HuH-7 (cell line): ENCODE data around the gene VAMP3.

Source experiments
- DNase-seq: peaks from one replicate; pipeline ENCODE4 v3.0.0; 2011; ENCODE audit warnings: low spot score

The VAMP3 gene, protein sequence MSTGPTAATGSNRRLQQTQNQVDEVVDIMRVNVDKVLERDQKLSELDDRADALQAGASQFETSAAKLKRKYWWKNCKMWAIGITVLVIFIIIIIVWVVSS

DNA sequence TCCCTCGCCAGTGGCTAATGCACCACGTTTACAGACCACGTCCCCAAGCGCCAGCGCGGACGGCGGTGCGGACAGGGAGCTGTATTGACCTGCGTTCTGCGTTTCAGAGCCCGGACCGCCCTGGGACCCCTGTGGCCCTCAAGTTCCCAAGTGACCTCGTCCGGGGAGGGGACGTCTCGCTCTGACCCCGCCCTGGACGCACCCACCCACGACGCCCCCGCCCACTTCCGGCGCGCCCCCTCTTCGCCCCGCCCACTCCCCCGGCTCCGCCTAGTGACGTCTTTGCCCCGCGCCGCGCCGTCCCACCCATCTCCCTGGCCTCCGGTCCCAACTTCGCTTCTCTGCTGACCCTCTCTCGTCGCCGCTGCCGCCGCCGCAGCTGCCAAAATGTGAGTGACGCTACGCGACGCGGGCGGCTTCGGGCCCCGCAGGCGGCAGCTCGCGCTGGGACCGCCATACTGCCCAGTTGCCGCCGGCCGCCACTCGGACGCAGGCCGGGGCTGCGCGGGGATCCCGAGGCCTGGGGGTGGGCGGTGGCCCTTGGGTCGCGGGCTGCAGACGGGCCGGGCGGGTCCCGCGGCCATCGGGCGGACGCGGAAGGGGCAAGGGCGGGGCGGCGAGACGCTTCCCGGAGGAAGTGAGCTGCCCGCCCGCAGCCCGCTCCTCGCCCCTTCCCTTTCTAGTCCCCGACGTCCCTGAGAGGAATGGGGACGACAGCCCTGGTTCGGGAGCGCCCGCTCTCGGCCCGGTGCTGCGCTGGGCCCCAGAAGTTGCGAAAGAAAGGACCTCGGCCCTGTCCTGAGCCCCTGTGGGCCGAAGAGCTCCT lies at the start of gene VAMP3:
Gene VAMP3 (plus strand): TSS at position 300 of the 826 bp plus-strand sequence. CDS start 88 bp downstream, at position 388.
- DNase-seq, result peak; percentile 84

DNA sequence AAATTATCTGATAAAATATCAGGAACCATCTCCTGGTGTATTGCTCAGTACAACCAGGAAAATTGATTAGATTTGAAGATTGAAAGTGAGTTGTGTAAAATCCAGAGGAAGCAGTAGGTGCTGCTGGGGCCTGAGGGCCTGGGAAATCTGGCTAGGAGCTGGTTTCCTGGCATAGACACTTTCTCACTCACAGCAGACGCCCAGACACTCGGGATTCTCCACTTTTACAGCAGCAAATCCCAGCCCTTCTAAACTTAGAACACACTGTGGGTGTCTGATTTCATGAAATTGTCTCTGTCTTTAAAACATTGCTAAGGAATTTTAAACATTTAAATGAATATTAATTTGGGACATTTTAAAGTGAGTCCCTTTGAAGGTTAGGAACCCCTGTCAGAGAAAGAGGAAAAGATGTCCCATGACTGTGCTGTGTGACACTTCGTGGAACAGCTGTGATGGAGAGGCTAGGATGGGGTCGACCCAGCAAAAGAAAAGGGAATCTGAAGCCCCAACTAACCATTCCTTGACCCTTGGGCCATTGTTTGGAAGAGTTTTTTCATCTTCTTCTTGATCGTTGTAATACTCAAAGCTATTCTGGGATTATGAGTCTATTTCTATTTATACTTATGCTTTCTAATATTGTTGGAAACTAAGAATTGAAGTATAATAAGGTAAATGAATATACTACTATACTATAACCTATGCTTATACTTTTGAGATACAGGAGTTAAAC lies 49.0 kb upstream of the VAMP3 start:
- DNase-seq, result no peak

DNA sequence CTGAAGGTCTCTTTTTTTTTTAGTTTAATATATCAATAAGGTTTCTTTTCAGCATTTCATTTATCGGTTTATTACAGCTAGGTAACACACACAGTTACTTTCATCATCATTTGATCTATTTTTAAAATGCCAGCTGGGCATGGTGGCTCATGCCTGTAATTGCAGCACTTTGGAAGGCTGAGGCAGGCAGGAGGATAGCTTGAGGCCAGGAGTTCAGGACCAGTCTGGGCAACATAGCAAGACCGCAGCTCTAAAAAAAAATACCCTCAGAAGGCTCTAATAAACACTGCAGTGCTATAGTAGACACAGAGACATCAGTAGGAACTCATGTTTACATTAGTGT lies 48.5 kb upstream of the VAMP3 start:
- DNase-seq, result no peak

DNA sequence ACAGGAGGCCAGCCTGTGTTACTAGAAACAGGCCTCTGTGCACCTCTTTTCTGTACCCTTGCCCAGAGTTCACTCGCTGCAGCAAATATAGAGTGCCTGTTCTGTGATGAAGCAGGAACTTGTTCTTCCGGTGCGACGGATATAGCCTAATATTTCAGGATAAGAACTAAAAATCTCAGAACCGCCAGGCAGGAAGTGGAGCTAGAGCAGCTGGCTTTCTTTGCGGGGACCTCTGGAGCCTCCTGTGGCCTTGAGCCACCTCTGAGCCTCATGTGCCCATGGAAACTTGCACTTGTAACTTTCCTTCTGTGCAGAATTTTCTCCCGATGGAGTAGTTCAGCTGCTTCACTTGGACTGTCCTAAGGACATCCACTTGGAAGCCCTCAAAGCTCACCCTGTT lies 44.5 kb upstream of the VAMP3 start:
- no peak for DNase-seq

DNA sequence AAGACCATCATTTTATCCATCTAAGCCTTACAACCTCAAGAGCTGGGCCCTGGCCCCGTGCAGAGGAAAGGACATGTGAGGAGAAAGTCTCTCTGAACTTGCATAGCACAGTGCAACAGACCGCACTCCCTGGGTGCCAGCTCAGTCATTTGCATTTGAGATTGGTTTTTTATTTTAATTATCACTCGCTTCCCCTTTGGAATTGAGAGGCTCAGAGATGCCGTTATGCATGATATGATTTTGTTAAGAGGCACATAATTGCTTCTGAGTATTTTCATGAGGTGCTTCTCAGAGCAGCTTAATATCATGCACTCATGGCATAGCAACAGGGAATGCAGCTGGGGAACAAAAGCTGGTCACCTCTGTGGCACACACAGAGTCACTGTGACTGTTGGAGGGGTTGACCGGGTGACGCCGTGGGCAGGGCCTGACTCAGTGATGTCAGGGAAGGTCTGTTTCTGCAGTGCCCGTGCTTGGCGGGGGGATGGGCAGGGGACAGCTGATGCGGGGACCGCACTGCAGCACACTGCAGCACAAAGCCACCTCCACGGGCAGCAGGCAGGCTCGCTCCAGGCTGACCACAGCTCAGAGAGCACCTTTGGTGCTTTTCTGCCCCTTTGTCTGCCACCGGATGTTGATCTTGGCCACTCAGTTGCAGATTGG lies 43.2 kb upstream of the VAMP3 start:
- DNase-seq, result no peak

DNA sequence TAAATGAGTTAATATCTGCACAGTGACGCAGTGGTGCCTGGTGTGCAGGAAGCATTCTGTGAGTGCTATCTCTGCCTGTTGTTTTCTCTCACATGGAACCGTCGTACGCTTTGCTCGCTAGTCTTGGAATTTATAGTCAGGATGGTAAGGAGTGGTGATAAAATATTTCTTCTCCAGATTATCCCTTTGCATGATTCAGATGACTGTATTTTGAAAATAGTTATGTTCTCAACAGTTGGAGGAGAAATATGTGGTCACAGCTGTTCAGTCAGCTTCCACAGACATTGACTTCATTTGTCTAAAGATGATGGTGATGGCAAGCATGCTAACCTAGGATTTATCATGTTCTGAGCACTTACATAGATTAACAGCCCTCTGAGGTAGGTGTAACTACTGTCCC lies 41.3 kb upstream of the VAMP3 start:
- DNase-seq, result no peak

DNA sequence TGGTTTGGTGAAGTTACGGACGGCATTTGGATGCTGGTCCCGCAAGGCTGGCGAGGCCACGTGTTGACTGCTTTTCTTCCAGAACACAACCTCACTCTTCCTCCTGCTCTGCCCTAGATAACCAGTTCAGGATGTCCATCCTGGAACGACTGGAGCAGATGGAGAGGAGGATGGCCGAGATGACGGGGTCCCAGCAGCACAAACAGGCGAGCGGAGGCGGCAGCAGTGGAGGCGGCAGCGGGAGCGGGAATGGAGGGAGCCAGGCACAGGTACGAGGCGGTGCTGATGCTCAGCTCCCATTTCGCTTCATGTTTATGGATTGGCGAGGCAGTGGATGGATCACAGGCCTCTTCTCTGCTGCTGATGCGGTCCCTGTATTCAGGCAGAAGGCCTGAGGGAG lies 38.8 kb upstream of the VAMP3 start:
- DNase-seq, result no peak

DNA sequence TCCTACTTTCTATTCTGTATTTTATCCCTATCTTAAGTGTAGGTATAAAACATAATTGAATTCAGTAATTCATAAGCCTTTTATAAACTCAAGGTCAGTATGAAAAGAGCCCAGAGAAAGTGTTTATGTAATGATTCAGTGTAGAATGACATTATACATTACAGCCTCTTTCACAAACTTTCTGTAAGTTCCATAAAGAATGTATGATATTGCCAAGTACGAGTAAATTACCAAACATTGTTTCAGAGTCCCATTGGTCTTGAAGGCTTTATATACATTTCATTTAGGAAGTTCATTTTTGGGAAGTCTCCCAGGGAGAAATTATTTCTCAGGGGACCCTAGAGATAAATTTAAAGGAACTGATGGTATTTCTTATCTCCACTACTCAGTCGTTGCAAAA lies 37.8 kb upstream of the VAMP3 start:
- no peak for DNase-seq

DNA sequence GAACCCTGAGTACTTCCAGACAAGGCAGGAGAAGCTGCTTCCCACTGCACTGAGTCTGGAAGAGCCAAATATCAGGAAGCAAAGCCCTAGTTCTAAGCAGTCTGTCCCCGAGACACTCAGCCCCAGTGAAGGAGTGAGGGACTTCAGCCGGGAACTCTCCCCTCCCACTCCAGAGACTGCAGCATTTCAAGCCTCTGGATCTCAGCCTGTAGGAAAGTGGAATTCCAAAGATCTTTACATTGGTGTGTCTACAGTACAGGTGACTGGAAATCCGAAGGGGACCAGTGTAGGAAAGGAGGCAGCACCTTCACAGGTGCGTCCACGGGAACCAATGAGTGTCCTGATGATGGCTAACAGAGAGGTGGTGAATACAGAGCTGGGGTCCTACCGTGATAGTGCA lies 33.1 kb upstream of the VAMP3 start:
- DNase-seq, result no peak

DNA sequence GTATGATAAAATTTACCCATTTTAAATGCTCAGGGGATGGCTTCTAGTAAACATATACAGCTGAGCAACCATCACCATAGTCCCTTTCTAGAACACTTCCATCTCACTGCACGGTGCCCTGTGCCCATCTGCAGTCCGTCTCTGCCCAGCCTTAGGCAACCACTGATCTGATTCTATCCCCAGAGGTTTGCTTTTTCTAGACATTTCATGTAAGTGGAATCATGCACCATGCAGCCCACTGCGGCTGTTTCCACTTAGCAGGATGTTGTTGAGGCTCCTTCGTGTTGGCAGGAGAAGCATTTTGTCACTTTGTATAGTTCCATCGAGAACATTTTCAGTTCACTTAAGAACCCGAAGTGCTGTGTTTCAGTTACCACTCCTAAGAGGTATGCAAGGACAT lies 27.8 kb upstream of the VAMP3 start:
- no peak for DNase-seq

DNA sequence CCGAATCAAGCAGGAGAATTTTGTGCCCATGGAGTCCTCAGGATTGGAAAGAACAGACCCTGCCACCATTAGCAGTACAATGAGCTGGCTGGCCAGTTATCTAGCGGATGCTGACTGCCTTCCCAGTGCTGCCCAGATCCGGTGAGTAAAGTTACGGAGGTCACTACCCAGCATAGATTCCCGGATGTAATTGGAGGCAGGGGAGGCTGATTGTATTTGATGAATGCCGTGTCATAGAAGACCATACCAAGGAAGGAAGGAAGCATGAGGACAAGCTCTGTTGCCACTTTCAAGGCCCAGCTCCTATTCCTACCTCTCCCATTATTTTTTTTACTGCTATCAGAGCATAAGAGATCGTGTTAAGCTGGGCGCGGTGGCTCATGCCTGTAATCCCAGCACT lies 26.2 kb upstream of the VAMP3 start:
- DNase-seq, result no peak

DNA sequence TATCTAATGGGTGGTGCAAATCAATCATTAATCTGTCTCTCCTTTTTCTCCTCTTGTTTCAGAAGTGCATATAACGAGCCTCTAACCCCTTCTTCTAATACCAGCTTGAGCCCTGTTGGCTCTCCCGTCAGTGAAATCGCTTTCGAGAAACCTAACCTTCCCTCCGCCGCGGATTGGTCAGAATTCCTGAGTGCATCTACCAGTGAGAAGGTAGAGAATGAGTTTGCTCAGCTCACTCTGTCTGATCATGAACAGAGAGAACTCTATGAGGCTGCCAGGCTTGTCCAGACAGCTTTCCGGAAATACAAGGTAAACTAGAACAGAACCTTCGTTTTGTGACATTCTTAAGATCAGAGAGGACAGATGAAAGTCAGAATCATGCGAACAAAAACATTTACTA lies 25.3 kb upstream of the VAMP3 start:
- DNase-seq, result no peak

DNA sequence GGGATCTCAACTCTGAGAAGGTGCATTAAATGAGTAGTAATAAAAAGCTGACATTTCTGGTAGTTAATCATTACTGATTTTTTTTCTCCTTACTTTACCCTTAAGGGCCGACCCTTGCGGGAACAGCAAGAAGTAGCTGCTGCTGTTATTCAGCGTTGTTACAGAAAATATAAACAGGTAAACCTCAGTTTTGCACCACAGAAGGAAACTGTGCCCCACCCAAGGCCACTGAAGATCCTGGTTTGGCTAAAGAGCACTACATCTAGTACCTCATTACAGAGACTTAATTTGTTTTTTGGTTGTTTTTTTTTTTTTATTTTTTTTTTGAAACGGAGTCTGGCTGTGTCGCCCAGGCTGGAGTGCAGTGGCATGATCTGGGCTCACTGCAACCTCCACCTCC lies 23.5 kb upstream of the VAMP3 start:
- DNase-seq, result no peak

DNA sequence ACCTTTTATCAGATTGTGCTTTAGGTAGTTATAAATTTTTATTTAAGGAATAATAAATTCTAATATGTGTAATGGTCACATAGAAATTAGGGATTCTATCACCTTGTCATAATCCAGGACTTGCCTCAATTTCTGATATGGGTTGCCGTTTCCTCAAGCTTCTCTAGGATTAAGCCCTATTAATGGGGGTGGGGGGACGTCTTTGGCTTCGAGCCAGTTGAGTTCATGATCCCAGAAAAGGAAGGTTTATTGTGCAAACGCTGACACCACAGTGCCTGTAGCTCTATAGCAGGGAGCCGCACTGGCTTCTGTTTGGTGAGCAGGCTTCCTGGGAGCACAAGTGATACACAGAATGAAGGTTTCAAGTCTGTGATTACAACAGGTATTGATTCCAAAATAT lies 22.0 kb upstream of the VAMP3 start:
- no peak for DNase-seq

DNA sequence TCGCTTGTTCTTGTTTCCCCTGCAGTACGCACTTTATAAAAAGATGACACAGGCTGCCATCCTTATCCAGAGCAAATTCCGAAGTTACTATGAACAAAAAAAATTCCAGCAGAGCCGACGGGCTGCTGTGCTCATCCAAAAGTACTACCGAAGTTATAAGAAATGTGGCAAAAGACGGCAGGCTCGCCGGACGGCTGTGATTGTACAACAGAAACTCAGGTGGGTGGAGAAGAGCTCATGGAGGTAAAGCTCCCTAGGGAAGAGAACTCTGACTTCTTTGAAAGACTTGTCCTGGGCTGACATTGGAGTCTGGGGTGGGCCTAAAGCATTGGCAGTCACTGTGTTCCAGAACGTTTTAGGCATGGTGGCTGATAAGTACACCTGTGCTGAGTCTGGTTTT lies 19.9 kb upstream of the VAMP3 start:
- no peak for DNase-seq

DNA sequence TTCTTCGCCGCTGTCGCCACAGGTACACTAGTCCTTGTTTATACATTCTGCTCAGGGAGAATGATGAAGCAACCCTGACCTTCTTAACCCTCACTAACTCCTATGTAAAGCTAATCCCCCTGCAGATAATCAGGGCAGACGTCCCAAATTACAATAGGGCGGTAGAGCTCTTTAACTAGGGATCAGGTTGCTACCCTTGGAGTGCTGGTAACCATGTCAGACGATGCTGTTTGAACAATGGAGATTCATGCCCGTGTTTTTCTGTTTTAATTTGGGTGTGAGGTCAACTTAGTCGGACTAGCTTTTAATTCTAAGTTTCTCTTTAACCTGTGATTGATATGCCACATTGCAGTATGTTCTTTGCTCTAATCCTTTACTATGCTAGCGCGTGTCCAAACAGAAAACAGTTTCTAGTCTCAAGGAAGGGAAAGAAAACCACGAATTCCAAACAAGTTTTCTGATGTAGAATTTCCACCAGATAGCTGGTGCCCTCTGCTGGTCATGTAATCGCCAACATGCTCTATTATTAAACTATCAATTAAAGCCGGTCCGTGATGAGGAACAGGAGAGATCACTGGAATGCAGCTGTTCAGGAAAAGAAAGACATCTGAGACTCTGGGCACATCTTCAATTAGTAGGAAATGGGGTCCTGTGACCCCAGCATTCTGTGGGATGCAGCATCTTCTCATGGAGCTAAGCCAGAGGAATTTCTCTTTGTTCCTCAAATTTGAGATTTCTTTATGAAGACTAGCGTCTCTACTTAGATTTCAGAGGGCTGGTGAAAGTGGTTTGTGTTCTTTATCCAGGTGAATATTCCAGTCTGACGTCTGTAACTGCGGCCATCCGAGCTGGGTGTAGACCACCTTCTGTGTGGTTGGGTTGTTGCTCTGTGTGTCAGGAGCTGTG lies 18.3 kb upstream of the VAMP3 start:
- peak; percentile 28 for DNase-seq

DNA sequence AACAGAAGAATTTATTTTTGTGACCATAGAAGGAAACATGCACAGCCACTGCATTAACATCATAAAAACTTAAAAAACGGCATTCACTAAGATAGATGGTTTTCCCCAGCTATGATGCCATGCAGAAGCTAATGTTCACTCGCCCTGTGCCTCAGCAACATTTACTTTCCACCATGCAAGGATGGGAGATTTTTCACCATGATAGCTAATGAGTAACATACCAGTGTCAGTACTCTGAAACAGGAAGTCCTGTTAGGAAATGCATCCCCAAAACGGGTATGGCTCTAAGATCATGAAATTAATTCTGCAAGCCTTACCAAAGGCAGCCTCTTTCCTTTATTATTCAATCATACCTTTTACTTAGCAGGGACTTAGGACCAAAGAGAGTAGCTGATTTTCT lies 17.5 kb upstream of the VAMP3 start:
- no peak for DNase-seq

DNA sequence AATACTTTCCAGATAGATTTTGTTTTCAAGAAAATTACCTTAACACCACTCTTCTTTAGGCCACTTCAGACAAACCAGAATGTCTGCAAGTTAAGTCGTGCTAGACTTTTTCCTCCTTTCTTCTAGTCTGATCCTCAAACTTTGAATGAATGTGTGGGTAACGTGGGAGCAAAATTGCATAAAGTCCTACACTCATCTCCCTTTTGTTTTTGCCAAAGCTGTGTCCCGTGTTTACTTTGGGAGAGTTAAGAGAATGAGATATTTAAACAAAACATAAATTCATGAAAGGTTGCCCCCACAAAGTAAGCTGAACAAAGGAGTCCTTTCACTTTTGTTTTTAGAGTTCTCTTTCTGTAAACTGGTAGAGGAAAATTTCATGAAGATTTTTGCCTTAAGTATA lies 16.9 kb upstream of the VAMP3 start:
- DNase-seq, result no peak

DNA sequence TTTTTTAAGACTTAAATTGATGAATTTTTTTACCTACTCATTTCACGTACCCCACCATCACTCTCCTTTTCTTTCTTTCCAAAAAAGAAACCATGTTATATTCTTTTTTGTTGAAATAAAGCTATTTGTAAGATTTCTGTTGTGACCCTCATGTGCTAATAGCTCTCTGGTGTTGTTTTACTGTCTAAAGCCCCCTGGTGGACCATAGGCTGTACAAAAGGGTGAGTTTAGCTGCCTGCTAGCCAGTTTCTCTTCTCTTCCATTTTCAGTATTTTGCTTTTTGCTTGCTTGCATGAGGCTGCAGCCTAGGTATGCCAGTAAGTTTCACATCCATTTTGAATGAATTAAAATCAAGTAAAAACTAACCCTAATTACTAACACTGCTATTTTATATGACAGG lies 15.6 kb upstream of the VAMP3 start:
- DNase-seq, result no peak

DNA sequence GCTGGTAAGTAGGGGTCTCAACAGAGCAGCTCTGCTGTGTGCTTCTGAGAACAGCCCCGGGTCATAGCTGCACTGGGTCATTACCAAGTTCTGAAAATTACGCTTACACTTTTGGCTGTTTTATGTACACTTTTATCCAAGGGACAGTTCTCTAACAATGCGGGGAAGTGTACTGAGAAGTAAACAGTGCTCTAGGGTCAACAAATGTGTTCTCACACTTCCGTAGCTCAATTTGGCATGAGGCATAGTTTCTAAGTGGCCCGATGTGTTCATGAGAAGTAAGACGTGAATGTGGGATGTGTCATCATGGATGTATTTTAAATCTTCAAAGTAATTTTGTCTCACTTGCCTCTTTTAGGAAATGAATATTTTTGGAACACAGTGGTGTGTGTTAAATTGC lies 10.9 kb upstream of the VAMP3 start:
- no peak for DNase-seq

DNA sequence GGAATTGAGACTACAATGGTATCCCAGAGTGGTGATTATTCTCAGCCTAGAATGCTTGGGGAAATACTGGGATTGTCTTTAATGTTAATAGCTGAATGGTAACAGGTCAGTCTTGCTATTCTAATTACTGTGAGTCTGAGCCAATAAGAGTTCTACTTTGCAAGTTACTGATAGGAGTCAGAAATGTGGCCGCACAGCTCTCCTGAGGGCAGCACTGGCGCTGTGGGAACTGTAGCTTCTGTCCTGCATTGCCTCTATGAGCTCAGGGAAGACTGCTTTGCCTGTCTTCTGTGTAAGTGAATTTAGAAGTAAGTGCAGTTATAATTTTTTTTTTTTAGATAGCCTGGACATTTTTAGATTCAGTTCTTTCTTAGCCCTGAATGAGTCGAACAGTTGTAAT lies 10.0 kb upstream of the VAMP3 start:
- DNase-seq, result no peak

DNA sequence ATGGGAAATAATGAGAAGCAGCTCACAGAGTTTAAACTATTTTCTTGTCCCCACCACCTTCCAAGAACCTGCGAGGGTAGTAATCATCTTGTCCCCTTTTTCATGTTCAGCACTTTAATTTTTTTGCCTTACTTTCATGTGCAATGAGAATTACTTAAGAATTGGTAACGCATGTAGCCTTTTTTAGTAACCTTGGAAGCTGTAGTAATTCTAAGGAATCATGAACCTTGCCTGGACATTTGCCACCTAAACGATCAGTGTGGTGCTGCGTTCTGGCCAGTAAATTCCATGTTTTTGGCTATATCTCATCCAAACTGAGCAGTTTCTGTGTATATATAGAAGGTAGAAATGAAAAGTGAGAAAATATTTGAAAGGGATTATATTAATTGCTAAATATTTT lies 3.9 kb upstream of the VAMP3 start:
- DNase-seq, result no peak
